ENCODE measurements around the gene FOXP1.

- no peak for TF ChIP-seq CTCF (IDR thresholded peaks at IDR 0.05)
- no peak for TF ChIP-seq POLR2A (IDR thresholded peaks at IDR 0.05)
Measured at GRCh38 chr3:71325715-71326114, 257.8 kb downstream of the FOXP1 start.

Data from breast epithelium (tissue), 3 donors.